MM.1S (cell line): Measurements from ENCODE around the gene ASCL2.

Source experiments
- DNase-seq: peaks from one replicate; pipeline ENCODE4 v3.0.0-alpha.2; 2015
- H2AFZ ChIP-seq: fragments of 300-600 bp; sonication (generic); 2 replicates; pipeline ENCODE4 v1.6.0; 2016; ENCODE audit warnings: antibody characterized with exemption, low read length
- H3F3A ChIP-seq: fragments of 300-600 bp; sonication (generic); 2 replicates; pipeline ENCODE4 v1.6.1; 2016; ENCODE audit warnings: mild to moderate bottlenecking, antibody characterized with exemption, low read length, moderate library complexity, mixed read lengths; ENCODE audit not compliant: insufficient read depth
- H3K27ac ChIP-seq: fragments of 300-600 bp; sonication (generic); 2 replicates; pipeline ENCODE4 v1.5.1; 2016; ENCODE audit warnings: mild to moderate bottlenecking, low read length
- H3K27me3 ChIP-seq: fragments of 300-600 bp; sonication (generic); replicated peaks from 2 replicates; pipeline ENCODE4 v1.6.0; 2016; ENCODE audit warnings: low read length; ENCODE audit not compliant: insufficient read depth
- H3K36me3 ChIP-seq: fragments of 300-600 bp; sonication (generic); replicated peaks from 2 replicates; pipeline ENCODE4 v1.6.1; 2016; ENCODE audit warnings: mild to moderate bottlenecking, low read length, mixed read lengths; ENCODE audit not compliant: insufficient read depth
- H3K4me1 ChIP-seq: fragments of 300-600 bp; sonication (generic); 2 replicates; pipeline ENCODE4 v1.6.1; 2016; ENCODE audit warnings: low read length, mixed read lengths
- H3K4me2 ChIP-seq: fragments of 300-600 bp; sonication (generic); 2 replicates; pipeline ENCODE4 v1.6.0; 2016; ENCODE audit warnings: low read depth, low read length
- H3K4me3 ChIP-seq: fragments of 300-600 bp; sonication (generic); 2 replicates; pipeline ENCODE4 v1.5.1; 2016; ENCODE audit warnings: low read length, mixed read lengths
- H3K79me2 ChIP-seq: fragments of 300-600 bp; sonication (generic); 2 replicates; pipeline ENCODE4 v1.6.1; 2016; ENCODE audit warnings: mixed run types, low read length, mixed read lengths
- H3K9ac ChIP-seq: fragments of 300-600 bp; sonication (generic); 2 replicates; pipeline ENCODE4 v1.6.1; 2016; ENCODE audit warnings: low read length, mixed read lengths
- H3K9me2 ChIP-seq: fragments of 300-600 bp; sonication (generic); replicated peaks from 2 replicates; pipeline ENCODE4 v1.6.1; 2016; ENCODE audit warnings: mild to moderate bottlenecking, low read length, mixed read lengths; ENCODE audit not compliant: insufficient read depth
- H3K9me3 ChIP-seq: fragments of 300-600 bp; sonication (generic); replicated peaks from 2 replicates; pipeline ENCODE4 v1.6.1; 2016; ENCODE audit warnings: mild to moderate bottlenecking, low read length, mixed read lengths; ENCODE audit not compliant: insufficient read depth
- H4K20me1 ChIP-seq: fragments of 300-600 bp; sonication (generic); 2 replicates; pipeline ENCODE4 v1.6.1; 2016; ENCODE audit warnings: mild to moderate bottlenecking, low read length, moderate library complexity, mixed read lengths; ENCODE audit not compliant: insufficient read depth
- CTCF ChIP-seq: fragments of 300-600 bp; sonication (generic); IDR thresholded peaks from 2 replicates; pipeline ENCODE4 v1.5.1; 2016; ENCODE audit warnings: antibody characterized with exemption, low read length, mixed read lengths
- EZH2 ChIP-seq: fragments of 300-600 bp; sonication (generic); optimal IDR thresholded peaks from 2 replicates; pipeline ENCODE3; 2017; ENCODE audit warnings: low read depth, mild to moderate bottlenecking, antibody characterized with exemption, low read length, mixed read lengths
- EZH2phosphoT487 ChIP-seq: fragments of 300-600 bp; sonication (generic); IDR thresholded peaks from 2 replicates; pipeline ENCODE4 v1.6.1; 2018; ENCODE audit warnings: antibody characterized with exemption, low read length

The ASCL2 gene

GRCh38 chr11:2311353-2312133, 41.2 kb upstream of the ASCL2 start:
- Histone ChIP-seq H3K4me1 (no peaks in the 10 kb centered on the region), H3K9ac (no peak overlapping the region), H3K79me2 (no peaks in the 10 kb centered on the region), H3K27me3 (peaks cover 85% of the 10 kb centered on the region), H3K36me3 (no peaks in the 10 kb centered on the region), H2AFZ (no peak overlapping the region), H3K9me2 (no peaks in the 10 kb centered on the region), H3K4me3 (no peak overlapping the region), H3F3A (no peaks in the 10 kb centered on the region), H3K27ac (no peak overlapping the region), H3K4me2 (no peak overlapping the region), H3K9me3 (no peaks in the 10 kb centered on the region), H4K20me1 (no peaks in the 10 kb centered on the region)
- no peak for TF ChIP-seq EZH2phosphoT487
- no peak for TF ChIP-seq EZH2
- TF ChIP-seq CTCF, result no peak
- no peak for DNase-seq

GRCh38 chr11:2310786-2311352, 40.5 kb upstream of the ASCL2 start:
- no peak overlapping the region for H2AFZ ChIP-seq
- no peak overlapping the region for H3K4me2 ChIP-seq
- no peaks in the 10 kb centered on the region for H3K9me2 ChIP-seq
- H3K9ac ChIP-seq, result no peak overlapping the region
- peaks cover 78% of the 10 kb centered on the region for H3K27me3 ChIP-seq
- no peaks in the 10 kb centered on the region for H3K36me3 ChIP-seq
- no peak for DNase-seq
- H3K4me1 ChIP-seq, result peaks cover 6% of the 10 kb centered on the region
- H3K4me3 ChIP-seq, result no peak overlapping the region
- no peaks in the 10 kb centered on the region for H3F3A ChIP-seq
- TF ChIP-seq CTCF (no peak), EZH2phosphoT487 (no peak), EZH2 (no peak)
- no peak overlapping the region for H3K27ac ChIP-seq
- H3K79me2 ChIP-seq, result no peaks in the 10 kb centered on the region
- no peaks in the 10 kb centered on the region for H4K20me1 ChIP-seq
- H3K9me3 ChIP-seq, result no peaks in the 10 kb centered on the region

- Histone ChIP-seq H3K9me3 (no peaks in the 10 kb centered on the region), H3K27ac (no peak overlapping the region)
- no peak for DNase-seq
These were observed 39.8 kb upstream of the ASCL2 start for GRCh38 chr11:2310073-2310785.

More at GRCh38 chr11:2310073-2310785, 39.8 kb upstream of the ASCL2 start:
- Histone ChIP-seq H3K79me2 (no peaks in the 10 kb centered on the region), H3K9ac (no peak overlapping the region), H3K4me1 (peaks cover 10% of the 10 kb centered on the region), H3F3A (no peaks in the 10 kb centered on the region), H3K36me3 (no peaks in the 10 kb centered on the region), H4K20me1 (no peaks in the 10 kb centered on the region), H2AFZ (no peak overlapping the region), H3K9me2 (no peaks in the 10 kb centered on the region), H3K27me3 (peaks cover 71% of the 10 kb centered on the region), H3K4me3 (no peak overlapping the region), H3K4me2 (no peak overlapping the region)
- no peak for TF ChIP-seq EZH2phosphoT487
- no peak for TF ChIP-seq EZH2
- TF ChIP-seq CTCF, result no peak
